MCF 10A (cell line): ENCODE data around the gene VPS13C. TPM values are rescaled to one million over a fixed set of nuclear protein-coding genes. Genes with fewer than 3 reads are reported as not detected.

Source experiments
- BruUV-seq: library from RNA; stranded (reverse); fragments of 400-500 nt; replicated peaks from 2 replicates; lab custom pipeline; 2021; lab: Mats Ljungman, UMichigan
- CTCF ChIA-PET: fragments of 300-600 bp; sonication (Branson Sonifier 250); formaldehyde crosslinking; extraction: SDS; loops from one replicate; lab custom pipeline; 2021; ENCODE audit warnings: antibody characterized with exemption, inconsistent platforms; lab: Yijun Ruan, JAX
- POLR2A ChIA-PET: fragments of 300-600, 350-650 bp; sonication (Branson Sonifier 250); formaldehyde crosslinking; extraction: SDS; loops from one replicate; lab custom pipeline; 2020; ENCODE audit warnings: antibody characterized with exemption, inconsistent platforms; lab: Yijun Ruan, JAX
- DNase-seq: peaks from one replicate; pipeline ENCODE4 v3.0.0-alpha.2; 2018; ENCODE audit not compliant: unreplicated experiment
- H3K27ac Mint-ChIP-seq: one replicate; pipeline ENCODE4 v1.8.0; 2022; ENCODE audit warnings: mild to moderate bottlenecking, low read depth, mixed read lengths; ENCODE audit not compliant: unreplicated experiment
- H3K27me3 Mint-ChIP-seq: one replicate; pipeline ENCODE4 v1.8.0; 2022; ENCODE audit warnings: mixed read lengths; ENCODE audit not compliant: insufficient read depth, unreplicated experiment
- H3K36me3 Mint-ChIP-seq: one replicate; pipeline ENCODE4 v1.8.0; 2022; ENCODE audit warnings: mild to moderate bottlenecking, moderate library complexity, mixed read lengths; ENCODE audit not compliant: insufficient read depth, unreplicated experiment
- H3K4me1 Mint-ChIP-seq: one replicate; pipeline ENCODE4 v1.8.0; 2022; ENCODE audit warnings: mixed read lengths; ENCODE audit not compliant: insufficient read depth, unreplicated experiment
- H3K4me3 Mint-ChIP-seq: one replicate; pipeline ENCODE4 v1.8.0; 2022; ENCODE audit warnings: mild to moderate bottlenecking, moderate library complexity, mixed read lengths; ENCODE audit not compliant: unreplicated experiment
- H3K9me3 Mint-ChIP-seq: one replicate; pipeline ENCODE4 v1.8.0; 2022; ENCODE audit warnings: mixed read lengths; ENCODE audit not compliant: unreplicated experiment
- CTCF ChIP-seq: fragments of 200-600 bp; IDR thresholded peaks from one replicate; pipeline ENCODE4 v1.8.0; 2022; ENCODE audit warnings: antibody characterized with exemption, mild to moderate bottlenecking; ENCODE audit not compliant: unreplicated experiment
- intact Hi-C: fragments of 100-400 bp; cut with micrococcal nuclease; formaldehyde crosslinking; loops from 2 replicates; pipeline ENCODE4 v1.14.1; 2022
- total RNA-seq: library from RNA; stranded (reverse); gene quantifications from 2 replicates; pipeline ENCODE4 v1.2.3, GENCODE V29; 2022

VPS13C gene
- total RNA-seq, 1 experiment from 2014 or later = 47.4 TPM

GRCh38 chr15:62063825-62064635 lies 3.8 kb upstream of the VPS13C start:
- intact Hi-C loops = loop anchor here (5.0 kb wide), 1 partner anchor 73 kb away; no protein-coding TSS in a partner anchor
- H3K27me3 Mint-ChIP-seq = peaks cover 10% of the 10 kb centered on the region
- no TSS peak for BruUV-seq
- no peak for TF ChIP-seq CTCF
- CTCF ChIA-PET = interaction anchor here (0.6 to 2.0 kb wide), 8 partner anchors 10 to 243 kb away, joined by 3 to 16 read pairs (median 4); no protein-coding TSS in a partner anchor
- peak overlapping the region; percentile 73 for H3K27ac Mint-ChIP-seq
- H3K9me3 Mint-ChIP-seq = no peaks in the 10 kb centered on the region
- POLR2A ChIA-PET = interaction anchor here (0.6 to 1.7 kb wide), 12 partner anchors 11 to 1685 kb away, joined by 3 to 14 read pairs (median 4); no protein-coding TSS in a partner anchor
- peaks cover 33% of the 10 kb centered on the region for H3K4me1 Mint-ChIP-seq
- peak overlapping the region; percentile 52 for H3K4me3 Mint-ChIP-seq
- H3K36me3 Mint-ChIP-seq = no peaks in the 10 kb centered on the region
- peak; percentile 80 for DNase-seq

GRCh38 chr15:62060896-62061280 lies 641 bp upstream of the VPS13C start:
- BruUV-seq = no TSS peak
- no peak for TF ChIP-seq CTCF
- ChIA-PET CTCF (interaction anchor here (0.5 to 2.7 kb wide), 14 partner anchors 9 to 358 kb away, joined by 3 to 19 read pairs (median 3); no protein-coding TSS in a partner anchor), POLR2A (interaction anchor here (0.6 to 2.6 kb wide), 21 partner anchors 9 to 247 kb away, joined by 3 to 20 read pairs (median 4); no protein-coding TSS in a partner anchor)
- intact Hi-C loops = loop anchor here (5.0 kb wide), 1 partner anchor 76 kb away; no protein-coding TSS in a partner anchor
- Mint-ChIP-seq H3K9me3 (no peaks in the 10 kb centered on the region), H3K27me3 (no peaks in the 10 kb centered on the region), H3K4me3 (peak overlapping the region; percentile 88), H3K27ac (peak overlapping the region; percentile 86), H3K4me1 (peaks cover 28% of the 10 kb centered on the region), H3K36me3 (no peaks in the 10 kb centered on the region)
- DNase-seq = no peak

- POLR2A ChIA-PET = interaction anchor here (1.0 to 2.6 kb wide), 18 partner anchors 8 to 248 kb away, joined by 3 to 20 read pairs (median 4); no protein-coding TSS in a partner anchor
- BruUV-seq = no TSS peak
- Mint-ChIP-seq H3K4me1 (peaks cover 28% of the 10 kb centered on the region), H3K9me3 (no peaks in the 10 kb centered on the region), H3K36me3 (no peaks in the 10 kb centered on the region), H3K27me3 (no peaks in the 10 kb centered on the region), H3K27ac (peak overlapping the region; percentile 86), H3K4me3 (peak overlapping the region; percentile 88)
- CTCF ChIA-PET = interaction anchor here (0.5 to 2.7 kb wide), 14 partner anchors 10 to 1340 kb away, joined by 3 to 19 read pairs (median 3); no protein-coding TSS in a partner anchor
- intact Hi-C loops = loop anchor here (5.0 kb wide), 1 partner anchor 78 kb away; no protein-coding TSS in a partner anchor
- no peak for TF ChIP-seq CTCF
- peak; percentile 54 for DNase-seq
Measured at GRCh38 chr15:62059816-62060112, 483 bp downstream of the VPS13C start.
